Measurements from ENCODE around the gene EYS.

GRCh38 chr6:65701325-65701724 is 5.7 kb downstream of the EYS start:
- TF ChIP-seq ZSCAN20 (CRISPR knock-in tag; IDR thresholded peaks at IDR 0.05) (no peak), POLR2A (IDR thresholded peaks at IDR 0.05; ENCODE audit: low read length) (no peak), CTCF (IDR thresholded peaks at IDR 0.05) (no peak), REST (IDR thresholded peaks at IDR 0.05) (no peak), HDAC2 (IDR thresholded peaks at IDR 0.05) (no peak), JUN (IDR thresholded peaks at IDR 0.05) (no peak)

All from A549 (cell line).